Esophagus squamous epithelium (tissue), 5 donors: ENCODE data around the gene DSTYK. TPM values are rescaled to one million over a fixed set of nuclear protein-coding genes. Genes with fewer than 3 reads are reported as not detected.
A peak's percentile ranks its signal among the peaks of the same experiment; 100 is the strongest.

ENCODE experiments used
- DNase-seq: peaks from one replicate; lab custom pipeline; 2025; lab: John Stamatoyannopoulos, UW
- H3K27ac ChIP-seq, 4 donors: fragments of 200-600 bp; sonication (generic); one replicate each; pipeline ENCODE4 v1.5.1; 2016 to 2019; ENCODE audit warnings: mild to moderate bottlenecking in 1 of 4
- H3K27me3 ChIP-seq, 4 donors: fragments of 200-600 bp; sonication (generic); 1 replicate in 3 of 4; 2 replicates in 1 of 4; pipeline versions ENCODE4 v1.5.1 to v1.6.0; 2017 to 2021; ENCODE audit warnings: antibody characterized with exemption in 1 of 4
- H3K36me3 ChIP-seq, 3 donors: fragments of 200-600 bp; sonication (generic); one replicate each; pipeline ENCODE4 v1.5.1; 2016 to 2019
- H3K4me1 ChIP-seq, 3 donors: fragments of 200-600 bp; sonication (generic); one replicate each; pipeline ENCODE4 v1.5.1; 2017 to 2019
- H3K4me3 ChIP-seq, 4 donors: fragments of 200-600 bp; sonication (generic); 1 replicate in 3 of 4; 2 replicates in 1 of 4; pipeline ENCODE4 v1.5.1; 2016 to 2019; ENCODE audit warnings: mild to moderate bottlenecking in 2 of 4, moderate library complexity in 1 of 4
- H3K9me3 ChIP-seq, 3 donors: fragments of 200-600 bp; sonication (generic); one replicate each; pipeline ENCODE4 v1.5.1; 2016 to 2019
- CTCF ChIP-seq, 6 experiments: fragments of 450-650 bp in 4 of 6; fragments of 200-600 bp in 2 of 6; sonication (generic) in 2 of 6; IDR thresholded peaks; one replicate each; pipeline ENCODE4 v1.5.1; 2016 to 2019; ENCODE audit warnings: antibody characterized with exemption in 6 of 6, mild to moderate bottlenecking in 4 of 6, moderate library complexity in 4 of 6
- POLR2A ChIP-seq, 4 donors: fragments of 450-650 bp; IDR thresholded peaks; one replicate each; pipeline ENCODE4 v1.6.1; 2017; ENCODE audit warnings: antibody characterized with exemption in 4 of 4, mild to moderate bottlenecking in 4 of 4, moderate library complexity in 3 of 4
- WGBS, 2 donors: methylation state at CpG; one replicate each; pipeline ENCODE4 v1.1.5; 2018; 5-methylcytosine and 5-hydroxymethylcytosine counted together
- intact Hi-C: fragments of 100-400 bp; cut with DNase I; formaldehyde crosslinking; loops from one replicate; pipeline ENCODE4 v1.15.0; 2022
- total RNA-seq, 4 donors: library from RNA; depleted of rRNA; stranded (reverse); fragments of >200 nt; gene quantifications; one replicate each; pipeline ENCODE4 v1.1.0, GENCODE V29; 2016
- donor health status: DM: yes; HTN: yes; CAD: no.

The DSTYK gene
- total RNA-seq, 4 donors from 2014 or later = 6.5 to 10.9 (median 6.9) TPM

- 48 to 59% methylated on average over 2 of the region's 2 CpGs for WGBS, 2 donors
- H3K27ac ChIP-seq = peak overlapping the region in 3 of 4 donors; percentile 22 to 76 (median 55)
- DNase-seq = no peak
These were observed 19.9 kb downstream of the DSTYK start for GRCh38 chr1:205191622-205192021.

GRCh38 chr1:205190845-205191577 lies 20.5 kb downstream of the DSTYK start:
- TF ChIP-seq CTCF (IDR thresholded peaks at IDR 0.05) (no peak), POLR2A (IDR thresholded peaks at IDR 0.05) (no peak)
- intact Hi-C loops = no loop called here
- H3K9me3 ChIP-seq = no peaks in the 10 kb centered on the region
- H3K4me3 ChIP-seq = no peak overlapping the region
- peaks cover 0 to 58% (median 30%) of the 10 kb centered on the region in 3 donors for H3K4me1 ChIP-seq
- WGBS, 2 donors = 62% methylated on average over 9 of the region's 9 CpGs
- DNase-seq = no peak
- peaks cover 0 to 15% (median 0%) of the 10 kb centered on the region in 3 donors for H3K36me3 ChIP-seq
- peak overlapping the region; percentile 22 to 76 (median 38) for H3K27ac ChIP-seq
- H3K27me3 ChIP-seq = no peaks in the 10 kb centered on the region

More at GRCh38 chr1:205191622-205192021, 19.9 kb downstream of the DSTYK start:
- H3K4me1 ChIP-seq = peaks cover 0 to 58% (median 30%) of the 10 kb centered on the region in 3 donors
- H3K9me3 ChIP-seq = no peaks in the 10 kb centered on the region
- H3K4me3 ChIP-seq = no peak overlapping the region
- TF ChIP-seq POLR2A (IDR thresholded peaks at IDR 0.05) = no peak
- no peak for TF ChIP-seq CTCF (IDR thresholded peaks at IDR 0.05)
- intact Hi-C loops = no loop called here
- peaks cover 0 to 10% (median 0%) of the 10 kb centered on the region in 3 donors for H3K36me3 ChIP-seq
- no peaks in the 10 kb centered on the region for H3K27me3 ChIP-seq

GRCh38 chr1:205189131-205189530 lies 22.4 kb downstream of the DSTYK start:
- Histone ChIP-seq H3K9me3 (no peaks in the 10 kb centered on the region), H3K27me3 (no peaks in the 10 kb centered on the region), H3K4me1 (peaks cover 0 to 63% (median 30%) of the 10 kb centered on the region in 3 donors), H3K4me3 (no peak overlapping the region), H3K27ac (peak overlapping the region in 2 of 4 donors; percentile 3 to 76), H3K36me3 (peaks cover 0 to 21% (median 0%) of the 10 kb centered on the region in 3 donors)
- no peak for DNase-seq
- TF ChIP-seq CTCF (IDR thresholded peaks at IDR 0.05) (no peak), POLR2A (IDR thresholded peaks at IDR 0.05) (no peak)
- intact Hi-C loops = no loop called here
- 49 to 71% methylated on average over 2 of the region's 2 CpGs for WGBS, 2 donors

- no peak overlapping the region for H3K4me3 ChIP-seq
- H3K27me3 ChIP-seq = no peaks in the 10 kb centered on the region
- peaks cover 0 to 68% (median 35%) of the 10 kb centered on the region in 3 donors for H3K4me1 ChIP-seq
- H3K36me3 ChIP-seq = peaks cover 0 to 24% (median 0%) of the 10 kb centered on the region in 3 donors
- peak overlapping the region in 1 of 4 donors; percentile 76 for H3K27ac ChIP-seq
- no peak for DNase-seq
- intact Hi-C loops = no loop called here
- H3K9me3 ChIP-seq = no peaks in the 10 kb centered on the region
- 45 to 65% methylated on average over 2 of the region's 2 CpGs for WGBS, 2 donors
- TF ChIP-seq POLR2A (IDR thresholded peaks at IDR 0.05) (no peak), CTCF (IDR thresholded peaks at IDR 0.05) (no peak)
These were observed 22.9 kb downstream of the DSTYK start for GRCh38 chr1:205188596-205188995.

- DNase-seq = no peak
- Histone ChIP-seq H3K27me3 (no peaks in the 10 kb centered on the region), H3K4me3 (no peak overlapping the region), H3K36me3 (peaks cover 0 to 29% (median 0%) of the 10 kb centered on the region in 3 donors), H3K9me3 (no peaks in the 10 kb centered on the region), H3K27ac (peak overlapping the region in 2 of 4 donors; percentile 10 to 76), H3K4me1 (peaks cover 0 to 73% (median 37%) of the 10 kb centered on the region in 3 donors)
- 49 to 50% methylated on average over 2 of the region's 2 CpGs for WGBS, 2 donors
- intact Hi-C loops = no loop called here
- TF ChIP-seq CTCF (IDR thresholded peaks at IDR 0.05) (no peak), POLR2A (IDR thresholded peaks at IDR 0.05) (no peak)
These were observed 23.4 kb downstream of the DSTYK start for GRCh38 chr1:205188098-205188497.
